SU-DHL-6 (cell line): ENCODE results near the gene MPLKIP.

Source experiments
- EZH2phosphoT487 ChIP-seq: fragments of 200-600 bp; sonication (generic), shearing (Covaris generic); conservative IDR thresholded peaks from 2 replicates; pipeline ENCODE4 v1.6.1; 2018; ENCODE audit warnings: mild to moderate bottlenecking, antibody characterized with exemption, low read length, moderate library complexity, mixed read lengths
- TF ChIP-seq, protein P1 (sequence below): fragments of 200-600 bp; sonication (generic); IDR thresholded peaks from one replicate; pipeline ENCODE4 v1.5.1; 2017; ENCODE audit warnings: antibody characterized with exemption, mild to moderate bottlenecking, low read length, moderate library complexity; ENCODE audit not compliant: insufficient read depth, poor library complexity, severe bottlenecking

DNA sequence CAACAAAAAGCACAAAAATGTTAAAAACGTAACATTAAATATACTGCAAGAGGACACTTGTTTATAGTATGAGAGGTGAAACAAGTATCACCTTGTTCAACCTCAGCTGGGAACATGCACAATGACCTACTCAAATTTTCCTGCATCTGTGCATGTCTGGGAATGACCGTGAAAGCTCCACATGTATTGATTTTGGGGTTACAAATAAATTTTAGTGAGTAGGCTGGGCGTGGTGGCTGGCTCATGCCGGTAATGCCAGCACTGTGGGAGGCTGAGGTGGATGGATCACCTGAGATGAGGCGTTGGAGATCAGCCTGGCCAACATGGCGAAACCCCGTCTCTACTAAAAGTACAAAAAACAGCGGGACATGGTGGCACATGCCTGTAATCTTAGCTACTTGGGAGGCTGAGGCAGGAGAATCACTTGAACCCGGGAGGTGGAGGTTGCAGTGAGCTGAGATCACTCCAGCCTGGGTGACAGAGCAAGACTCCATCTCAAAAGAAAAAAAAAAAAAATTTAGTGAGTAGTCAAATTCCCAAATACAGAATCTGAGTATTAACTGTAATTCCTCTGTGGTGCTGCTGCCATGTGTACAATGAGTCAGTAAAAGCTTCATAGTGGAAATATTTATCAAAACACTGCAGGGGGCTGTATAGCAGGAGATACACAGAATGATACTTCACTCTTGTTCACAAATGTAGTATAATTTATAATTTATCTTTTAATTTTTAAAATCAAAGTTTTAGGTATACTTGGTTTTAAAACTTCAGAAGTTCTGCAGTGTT is 41.5 kb upstream of the MPLKIP start:
- TF ChIP-seq, protein P1, sequence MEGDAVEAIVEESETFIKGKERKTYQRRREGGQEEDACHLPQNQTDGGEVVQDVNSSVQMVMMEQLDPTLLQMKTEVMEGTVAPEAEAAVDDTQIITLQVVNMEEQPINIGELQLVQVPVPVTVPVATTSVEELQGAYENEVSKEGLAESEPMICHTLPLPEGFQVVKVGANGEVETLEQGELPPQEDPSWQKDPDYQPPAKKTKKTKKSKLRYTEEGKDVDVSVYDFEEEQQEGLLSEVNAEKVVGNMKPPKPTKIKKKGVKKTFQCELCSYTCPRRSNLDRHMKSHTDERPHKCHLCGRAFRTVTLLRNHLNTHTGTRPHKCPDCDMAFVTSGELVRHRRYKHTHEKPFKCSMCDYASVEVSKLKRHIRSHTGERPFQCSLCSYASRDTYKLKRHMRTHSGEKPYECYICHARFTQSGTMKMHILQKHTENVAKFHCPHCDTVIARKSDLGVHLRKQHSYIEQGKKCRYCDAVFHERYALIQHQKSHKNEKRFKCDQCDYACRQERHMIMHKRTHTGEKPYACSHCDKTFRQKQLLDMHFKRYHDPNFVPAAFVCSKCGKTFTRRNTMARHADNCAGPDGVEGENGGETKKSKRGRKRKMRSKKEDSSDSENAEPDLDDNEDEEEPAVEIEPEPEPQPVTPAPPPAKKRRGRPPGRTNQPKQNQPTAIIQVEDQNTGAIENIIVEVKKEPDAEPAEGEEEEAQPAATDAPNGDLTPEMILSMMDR = no peak
- no peak for TF ChIP-seq EZH2phosphoT487
